K562 (cell line): ENCODE measurements around the gene CEP250. TPM values are rescaled to one million over a fixed set of nuclear protein-coding genes. Genes with fewer than 3 reads are reported as not detected.

Source experiments
- CTBP1 ChIP-seq: fragments of 450-650 bp; IDR thresholded peaks from 2 replicates; pipeline ENCODE4 v1.6.1; 2016; ENCODE audit warnings: borderline replicate concordance
- EHMT2 ChIP-seq: fragments of 450-650 bp; IDR thresholded peaks from 2 replicates; pipeline ENCODE4 v1.6.1; 2018; ENCODE audit warnings: antibody characterized with exemption
- ELF1 ChIP-seq: fragments of 200-800 bp; sonication (Bioruptor generic); IDR thresholded peaks from 2 replicates; pipeline ENCODE4 v1.6.1; 2016; ENCODE audit warnings: missing genetic modification characterization, missing compliant biosample characterization
- ELK1 ChIP-seq: sonication (generic); formaldehyde crosslinking; IDR thresholded peaks from 2 replicates; pipeline ENCODE4 v1.8.1; 2022; ENCODE audit warnings: missing genetic modification reagents
- ERF ChIP-seq: fragments of 450-650 bp; formaldehyde crosslinking; IDR thresholded peaks from 2 replicates; pipeline ENCODE4 v1.4.0; 2020; ENCODE audit warnings: mild to moderate bottlenecking, mixed read lengths
- HDAC3 ChIP-seq: fragments of 450-650 bp; IDR thresholded peaks from 2 replicates; pipeline ENCODE4 v1.6.1; 2018; ENCODE audit warnings: borderline replicate concordance, mild to moderate bottlenecking, moderate library complexity; ENCODE audit not compliant: partially characterized antibody
- HNRNPH1 ChIP-seq: fragments of 200-400 bp; formaldehyde crosslinking; optimal IDR thresholded peaks from 2 replicates; pipeline ENCODE3; 2017; ENCODE audit warnings: low read depth, mild to moderate bottlenecking, low read length, moderate library complexity
- NRF1 ChIP-seq, 2 experiments: fragments of 450-650 bp; IDR thresholded peaks in 1 of 2; conservative IDR thresholded peaks in 1 of 2; 2 replicates each; pipeline ENCODE4 v1.6.1; 2014; ENCODE audit warnings: mild to moderate bottlenecking in 2 of 2
- POU5F1 ChIP-seq: fragments of 150-350 bp; IDR thresholded peaks from 2 replicates; pipeline ENCODE4 v1.6.1; 2014; ENCODE audit warnings: borderline replicate concordance, low read length, low read depth, mild to moderate bottlenecking; ENCODE audit not compliant: partially characterized antibody
- PRMT5 ChIP-seq: sonication (generic); formaldehyde crosslinking; IDR thresholded peaks from 2 replicates; pipeline ENCODE4 v1.5.0; 2020; ENCODE audit warnings: missing genetic modification reagents
- PYGO2 ChIP-seq: fragments of 450-650 bp; IDR thresholded peaks from 2 replicates; pipeline ENCODE4 v1.6.1; 2016; ENCODE audit warnings: mild to moderate bottlenecking, missing genetic modification characterization, moderate library complexity, missing compliant biosample characterization
- RAD21 ChIP-seq, 2 experiments: fragments of 250-450 bp in 1 of 2; fragments of 450-650 bp in 1 of 2; sonication (Bioruptor Pico) in 1 of 2; formaldehyde crosslinking in 1 of 2; IDR thresholded peaks in 1 of 2; conservative IDR thresholded peaks in 1 of 2; 2 replicates each; pipeline versions ENCODE4 v1.4.0 to v1.8.0; 2020 to 2022; ENCODE audit warnings: mild to moderate bottlenecking in 2 of 2, moderate library complexity in 1 of 2
- SNAPC5 ChIP-seq: fragments of 250-450 bp; sonication (Bioruptor Pico); IDR thresholded peaks from 2 replicates; pipeline ENCODE4 v1.8.0; 2021; ENCODE audit warnings: moderate library complexity, mild to moderate bottlenecking, inconsistent platforms
- TAF1 ChIP-seq: IDR thresholded peaks from 2 replicates; pipeline ENCODE4 v1.6.1; 2011; ENCODE audit warnings: mild to moderate bottlenecking, low read length, moderate library complexity; ENCODE audit not compliant: insufficient read depth, control insufficient read depth, severe bottlenecking; ENCODE audit errors: extremely low read depth
- ZBTB1 ChIP-seq: sonication (generic); formaldehyde crosslinking; IDR thresholded peaks from 2 replicates; pipeline ENCODE4 v1.8.1; 2023; ENCODE audit warnings: missing genetic modification reagents, low read depth, mild to moderate bottlenecking, borderline replicate concordance
- ZNF184 ChIP-seq: sonication (generic); formaldehyde crosslinking; IDR thresholded peaks from 2 replicates; pipeline ENCODE4 v1.5.0; 2020; ENCODE audit warnings: missing genetic modification reagents
- ZNF263 ChIP-seq: sonication (generic); formaldehyde crosslinking; IDR thresholded peaks from 2 replicates; pipeline ENCODE4 v1.8.0; 2022; ENCODE audit warnings: mild to moderate bottlenecking, missing genetic modification reagents, borderline replicate concordance
- ZNF584 ChIP-seq: fragments of 200-800 bp; sonication (Bioruptor generic); IDR thresholded peaks from 2 replicates; pipeline ENCODE4 v1.6.1; 2016; ENCODE audit warnings: low read depth, mild to moderate bottlenecking, missing genetic modification characterization, missing compliant biosample characterization
- ZNF609 ChIP-seq: sonication (generic); formaldehyde crosslinking; IDR thresholded peaks from 2 replicates; pipeline ENCODE4 v1.8.1; 2023; ENCODE audit warnings: missing genetic modification reagents, mild to moderate bottlenecking, borderline replicate concordance
- ZNF644 ChIP-seq: fragments of 200-800 bp; sonication (Bioruptor generic); IDR thresholded peaks from 2 replicates; pipeline ENCODE4 v1.6.1; 2016; ENCODE audit warnings: low read depth, missing genetic modification characterization, missing compliant biosample characterization
- ZNF766 ChIP-seq: fragments of 200-800 bp; sonication (Bioruptor generic); conservative IDR thresholded peaks from 2 replicates; pipeline ENCODE4 v1.6.1; 2016; ENCODE audit warnings: missing genetic modification characterization, missing compliant biosample characterization
- polyA plus RNA-seq, 8 experiments: library from polyadenylated mRNA; depleted of rRNA in 4 of 8; stranded (reverse) in 5 of 8; unstranded in 3 of 8; fragments of >200 nt; fragmentation: Nextera tagmentation in 2 of 8; fragmentation: Illumina TruSeq in 1 of 8; extraction: Ambion mirVana in 2 of 8; extraction: Trizol in 1 of 8; gene quantifications; 2 replicates each; pipeline versions ENCODE4 v1.2.1 to v1.2.3, GENCODE V29; 2011 to 2014; ENCODE audit warnings: inconsistent platforms in 1 of 8, missing spikeins in 1 of 8
- total RNA-seq, 7 experiments: library from RNA; depleted of rRNA in 6 of 7; stranded (reverse); fragments of >200 nt in 6 of 7; fragmentation: Illumina TruSeq in 2 of 7; extraction: Trizol in 2 of 7; gene quantifications; 2 replicates each; pipeline versions ENCODE4 v1.2.1 to v1.2.3, GENCODE V29; 2011 to 2021; ENCODE audit warnings: low replicate concordance in 1 of 7

Gene CEP250
- total and polyA plus RNA-seq, 9 of the 15 experiments (the other 6 are each of a cell fraction or from before 2014, with no cell fraction given): 2.5 to 41.9 (median 20.5) TPM

GRCh38 chr20:35541783-35542662 is 86.6 kb downstream of the CEP250 start, which contains the start of gene ERGIC3 (continued):
- TF ChIP-seq ZBTB1 (CRISPR knock-in tag): no peak
- no peak for TF ChIP-seq ERF
- TF ChIP-seq PRMT5: no peak
- peak; percentile 52 for TF ChIP-seq TAF1
- TF ChIP-seq HDAC3: no peak
- TF ChIP-seq POU5F1: peak; percentile 38
- TF ChIP-seq RAD21 (CRISPR knock-in tag; conservative IDR thresholded peaks at IDR 0.05 in 1 of 2, IDR thresholded peaks at IDR 0.05 in 1 of 2): no peak
- no peak for TF ChIP-seq ZNF644 (tag)
- no peak for TF ChIP-seq ZNF609
- no peak for TF ChIP-seq ZNF766 (CRISPR knock-in tag)
- TF ChIP-seq EHMT2: no peak
- TF ChIP-seq HNRNPH1: no peak
- TF ChIP-seq SNAPC5 (CRISPR knock-in tag): no peak
- TF ChIP-seq ZNF584 (CRISPR knock-in tag): no peak
- no peak for TF ChIP-seq ZNF263
- no peak for TF ChIP-seq ZNF184 (CRISPR knock-in tag)
- TF ChIP-seq ELK1 (CRISPR knock-in tag): no peak
- TF ChIP-seq NRF1 (conservative IDR thresholded peaks at IDR 0.05 in 1 of 2, IDR thresholded peaks at IDR 0.05 in 1 of 2): peak; percentile 97
- 0 out of 2 replicates have a peak, but pooled peaks have one; percentile 24 for TF ChIP-seq CTBP1
- no peak for TF ChIP-seq PYGO2 (tag)
- TF ChIP-seq ELF1 (tag): peak; percentile 93
